Measurements from ENCODE around the gene DRGX. TPM values are rescaled to one million over a fixed set of nuclear protein-coding genes. Genes with fewer than 3 reads are reported as not detected.

Gene DRGX
- total and polyA plus RNA-seq, 2 of the 4 experiments (the other 2 are of a cell fraction): not detected

DNA sequence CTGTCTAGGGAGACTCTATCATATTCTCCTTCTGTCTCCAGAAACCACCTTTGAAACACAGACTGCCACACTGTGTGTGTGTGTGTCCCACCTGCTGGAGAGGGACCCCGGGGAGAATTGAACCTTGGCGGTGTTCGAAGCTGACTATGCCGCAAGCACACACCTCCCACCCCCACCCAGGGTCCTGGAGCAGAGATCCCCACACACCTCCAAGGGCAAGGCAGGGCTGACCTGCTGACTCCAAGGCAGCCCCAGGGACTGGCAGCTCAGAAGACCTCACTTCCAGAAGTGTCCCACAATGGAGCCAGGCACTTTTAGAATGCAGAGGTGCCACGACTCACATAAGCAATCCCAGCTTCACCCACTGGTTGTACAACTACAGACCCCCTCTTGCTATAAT, 13.1 kb downstream of the DRGX start:
- no peak overlapping the region for H3K4me2 ChIP-seq (ENCODE audit: low read depth, low read length)
- peaks cover 3% of the 10 kb centered on the region; the same call in 1 of the 2 replicates for H3K4me1 ChIP-seq (ENCODE audit: control insufficient read depth, insufficient read depth, low read length)
- WGBS, 2 experiments (ENCODE audit: extremely low coverage in 2 of 2, insufficient read length in 1 of 2): no CpG with 5 or more reads among the region's 5 CpGs
- no peak overlapping the region for H2AK5ac ChIP-seq (ENCODE audit: low read depth, low read length)
- H2AK9ac ChIP-seq (replicated peaks; ENCODE audit: low read depth, low read length, poor library complexity): no peak overlapping the region
- H3K4ac ChIP-seq (ENCODE audit: low read depth, low read length): no peak overlapping the region
- no peak overlapping the region for H3K27ac ChIP-seq (ENCODE audit: insufficient read depth, low read length)
- H4K91ac ChIP-seq (ENCODE audit: insufficient read depth, low read depth, low read length): no peak overlapping the region
- no peak for ATAC-seq (ENCODE audit: low read depth)
- no peak overlapping the region for H2BK15ac ChIP-seq (ENCODE audit: low read depth, low read length)
- no peaks in the 10 kb centered on the region for H3K79me1 ChIP-seq (ENCODE audit: low read depth in 1 of 2, low read length in 2 of 2)
- DNase-seq: no peak
- ChIA-PET CTCF (no interaction called here), POLR2A (ENCODE audit: unreplicated experiment) (no interaction called here)
- no peak overlapping the region for H3K18ac ChIP-seq (ENCODE audit: low read depth, low read length)
- dilution Hi-C loops (cut with HindIII; ENCODE audit: low sequenced_read_pairs, unreplicated experiment): no loop called here
- no TSS peak for BruUV-seq (replicated peaks)
- H2BK5ac ChIP-seq (ENCODE audit: low read depth, low read length, poor library complexity, severe bottlenecking): no peak overlapping the region
- H2BK20ac ChIP-seq (ENCODE audit: low read depth, low read length): no peak overlapping the region
- no peak overlapping the region for H3K23ac ChIP-seq (ENCODE audit: low read depth, low read length)
- H2AFZ ChIP-seq (replicated peaks; ENCODE audit: low read length, poor library complexity): no peak overlapping the region
- H3K9me1 ChIP-seq (ENCODE audit: insufficient read depth, low read length): peaks cover 10% of the 10 kb centered on the region
- no peaks in the 10 kb centered on the region for H3K36me3 ChIP-seq (ENCODE audit: control insufficient read depth, insufficient read depth, low read length)
- no peak overlapping the region for H4K8ac ChIP-seq (ENCODE audit: low read depth in 2 of 2, low read length in 2 of 2)
- no peak overlapping the region for H3K9ac ChIP-seq (ENCODE audit: low read depth, low read length)
- H2BK120ac ChIP-seq (ENCODE audit: low read depth, low read length): no peak overlapping the region
- no peaks in the 10 kb centered on the region for H3K9me3 ChIP-seq (ENCODE audit: control insufficient read depth, insufficient read depth, low read length)
- no peak overlapping the region for H3K56ac ChIP-seq (ENCODE audit: extremely low read depth, insufficient read depth, low read length)
- intact Hi-C loops (cut with micrococcal nuclease): no loop called here
- in situ Hi-C loops (cut with MboI; ENCODE audit: low sequenced_read_pairs): no loop called here
- H4K5ac ChIP-seq (ENCODE audit: low read depth, low read length): no peak overlapping the region
- H3K4me3 ChIP-seq (ENCODE audit: insufficient read depth, low read depth, low read length): no peak overlapping the region
- TF ChIP-seq POLR2A (IDR thresholded peaks at IDR 0.05; ENCODE audit: low read depth, low read length) (no peak), MAZ (IDR thresholded peaks at IDR 0.05; ENCODE audit: borderline replicate concordance, low read depth, low read length) (no peak), CHD1 (IDR thresholded peaks at IDR 0.05; ENCODE audit: low read depth, low read length) (no peak), SMC3 (IDR thresholded peaks at IDR 0.05; ENCODE audit: low read depth, low read length) (no peak), MAFK (IDR thresholded peaks at IDR 0.05; ENCODE audit: low read depth, low read length) (no peak), BHLHE40 (IDR thresholded peaks at IDR 0.05; ENCODE audit: low read depth, low read length) (no peak), MXI1 (IDR thresholded peaks at IDR 0.05; ENCODE audit: borderline replicate concordance, low read depth, low read length) (no peak), NFE2L2 (IDR thresholded peaks at IDR 0.05; ENCODE audit: low read depth, low read length) (no peak), FOS (IDR thresholded peaks at IDR 0.05; ENCODE audit: low read depth, low read length) (no peak), CEBPB (IDR thresholded peaks at IDR 0.05; ENCODE audit: low read depth, low read length) (no peak), RCOR1 (IDR thresholded peaks at IDR 0.05; ENCODE audit: insufficient replicate concordance, low read length) (no peak), RAD21 (IDR thresholded peaks at IDR 0.05; ENCODE audit: low read length) (no peak), RFX5 (IDR thresholded peaks at IDR 0.05; ENCODE audit: low read depth, low read length) (no peak)
- TF ChIP-seq, protein P1, sequence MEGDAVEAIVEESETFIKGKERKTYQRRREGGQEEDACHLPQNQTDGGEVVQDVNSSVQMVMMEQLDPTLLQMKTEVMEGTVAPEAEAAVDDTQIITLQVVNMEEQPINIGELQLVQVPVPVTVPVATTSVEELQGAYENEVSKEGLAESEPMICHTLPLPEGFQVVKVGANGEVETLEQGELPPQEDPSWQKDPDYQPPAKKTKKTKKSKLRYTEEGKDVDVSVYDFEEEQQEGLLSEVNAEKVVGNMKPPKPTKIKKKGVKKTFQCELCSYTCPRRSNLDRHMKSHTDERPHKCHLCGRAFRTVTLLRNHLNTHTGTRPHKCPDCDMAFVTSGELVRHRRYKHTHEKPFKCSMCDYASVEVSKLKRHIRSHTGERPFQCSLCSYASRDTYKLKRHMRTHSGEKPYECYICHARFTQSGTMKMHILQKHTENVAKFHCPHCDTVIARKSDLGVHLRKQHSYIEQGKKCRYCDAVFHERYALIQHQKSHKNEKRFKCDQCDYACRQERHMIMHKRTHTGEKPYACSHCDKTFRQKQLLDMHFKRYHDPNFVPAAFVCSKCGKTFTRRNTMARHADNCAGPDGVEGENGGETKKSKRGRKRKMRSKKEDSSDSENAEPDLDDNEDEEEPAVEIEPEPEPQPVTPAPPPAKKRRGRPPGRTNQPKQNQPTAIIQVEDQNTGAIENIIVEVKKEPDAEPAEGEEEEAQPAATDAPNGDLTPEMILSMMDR (conservative IDR thresholded peaks at IDR 0.05; ENCODE audit: low read depth, low read length): no peak
- TF ChIP-seq, protein P2, sequence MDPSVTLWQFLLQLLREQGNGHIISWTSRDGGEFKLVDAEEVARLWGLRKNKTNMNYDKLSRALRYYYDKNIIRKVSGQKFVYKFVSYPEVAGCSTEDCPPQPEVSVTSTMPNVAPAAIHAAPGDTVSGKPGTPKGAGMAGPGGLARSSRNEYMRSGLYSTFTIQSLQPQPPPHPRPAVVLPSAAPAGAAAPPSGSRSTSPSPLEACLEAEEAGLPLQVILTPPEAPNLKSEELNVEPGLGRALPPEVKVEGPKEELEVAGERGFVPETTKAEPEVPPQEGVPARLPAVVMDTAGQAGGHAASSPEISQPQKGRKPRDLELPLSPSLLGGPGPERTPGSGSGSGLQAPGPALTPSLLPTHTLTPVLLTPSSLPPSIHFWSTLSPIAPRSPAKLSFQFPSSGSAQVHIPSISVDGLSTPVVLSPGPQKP (IDR thresholded peaks at IDR 0.05; ENCODE audit: borderline replicate concordance, low read depth, low read length): no peak
- TF ChIP-seq, protein P3, sequence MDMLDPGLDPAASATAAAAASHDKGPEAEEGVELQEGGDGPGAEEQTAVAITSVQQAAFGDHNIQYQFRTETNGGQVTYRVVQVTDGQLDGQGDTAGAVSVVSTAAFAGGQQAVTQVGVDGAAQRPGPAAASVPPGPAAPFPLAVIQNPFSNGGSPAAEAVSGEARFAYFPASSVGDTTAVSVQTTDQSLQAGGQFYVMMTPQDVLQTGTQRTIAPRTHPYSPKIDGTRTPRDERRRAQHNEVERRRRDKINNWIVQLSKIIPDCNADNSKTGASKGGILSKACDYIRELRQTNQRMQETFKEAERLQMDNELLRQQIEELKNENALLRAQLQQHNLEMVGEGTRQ (IDR thresholded peaks at IDR 0.05; ENCODE audit: low read depth, low read length): no peak
- H3K14ac ChIP-seq (replicated peaks; ENCODE audit: low read depth, low read length): no peak overlapping the region
- H3K27me3 ChIP-seq (ENCODE audit: control insufficient read depth, insufficient read depth, low read length): peaks cover 29% of the 10 kb centered on the region
- 0 out of 2 replicates have a peak, but pooled peaks cover 5% of the 10 kb centered on the region for H4K20me1 ChIP-seq (ENCODE audit: insufficient read depth, low read length)

Measured in IMR-90 (cell line).